Keratinocyte (primary cell): ENCODE results near the gene DPP7.

Source experiments
- CTCF ChIP-seq, 3 experiments: IDR thresholded peaks in 1 of 3; conservative IDR thresholded peaks in 1 of 3; optimal IDR thresholded peaks in 1 of 3; 2 replicates in 2 of 3; 3 replicates in 1 of 3; pipeline versions ENCODE3 to v1.5.1; 2011; ENCODE audit warnings: low read length in 3 of 3, mild to moderate bottlenecking in 3 of 3, moderate library complexity in 2 of 3, control low read depth in 1 of 3, inconsistent platforms in 1 of 3; ENCODE audit not compliant: insufficient read depth in 2 of 3; ENCODE audit errors: extremely low read depth in 1 of 3
- EZH2 ChIP-seq: IDR thresholded peaks from one replicate; pipeline ENCODE4 v1.6.1; 2012; ENCODE audit warnings: inconsistent platforms, mild to moderate bottlenecking, low read length, moderate library complexity

DNA sequence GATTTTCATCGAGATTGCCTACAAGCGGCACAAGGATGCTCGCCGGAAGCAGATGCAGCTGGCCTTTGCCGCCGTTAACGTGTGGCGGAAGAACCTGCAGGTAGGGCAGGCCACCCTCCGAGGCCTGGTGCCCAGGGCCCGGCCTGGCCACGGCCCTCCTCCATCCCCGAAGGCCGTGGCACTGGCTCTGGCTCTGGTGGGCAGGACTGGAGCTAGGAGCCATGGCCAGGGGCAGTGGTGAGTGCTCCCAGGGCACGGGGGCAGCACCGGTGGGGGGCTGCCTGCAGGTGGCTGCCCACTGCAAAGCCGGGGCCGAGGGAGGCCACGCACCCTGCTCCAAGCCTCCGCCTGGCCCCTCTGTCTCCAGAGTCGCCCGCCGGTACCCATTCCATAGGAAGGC, 49.3 kb upstream of the DPP7 start:
- TF ChIP-seq CTCF (optimal IDR thresholded peaks at IDR 0.05 in 1 of 3, IDR thresholded peaks at IDR 0.05 in 1 of 3, conservative IDR thresholded peaks at IDR 0.05 in 1 of 3; ENCODE audit: extremely low read depth in 1 of 3, insufficient read depth in 2 of 3, low read length in 3 of 3) = no peak
- no peak for TF ChIP-seq EZH2
